Bronchial epithelial cell (primary cell): ENCODE results near the gene TEKT5. TPM values are rescaled to one million over a fixed set of nuclear protein-coding genes. Genes with fewer than 3 reads are reported as not detected.
"Not testable (repeated sequence)": the region's sequence is repeated elsewhere in the genome, so short reads cannot be mapped to it uniquely, and the experiment has no call there.

ENCODE experiments used
- DNase-seq: peaks from one replicate; pipeline ENCODE4 v3.0.0-alpha.2; 2010; ENCODE audit warnings: low read depth
- FAIRE-seq: peaks from 2 replicates; lab custom pipeline; 2011; peaks lifted over from hg19 to GRCh38; lab: Jason Lieb, UNC
- H3K27me3 ChIP-seq: 2 replicates; pipeline ENCODE4 v1.5.1; 2011; ENCODE audit warnings: low read length; ENCODE audit not compliant: control insufficient read depth, insufficient read depth
- H3K36me3 ChIP-seq: 2 replicates; pipeline ENCODE4 v1.5.1; 2011; ENCODE audit warnings: low read length; ENCODE audit not compliant: control insufficient read depth, insufficient read depth
- H3K4me3 ChIP-seq: 2 replicates; pipeline ENCODE4 v1.5.1; 2011; ENCODE audit warnings: mild to moderate bottlenecking, low read depth, low read length, control low read depth
- CTCF ChIP-seq: IDR thresholded peaks from 2 replicates; pipeline ENCODE4 v1.5.1; 2011; ENCODE audit warnings: mild to moderate bottlenecking, moderate library complexity, low read length, control low read depth, inconsistent platforms; ENCODE audit not compliant: insufficient read depth, severe bottlenecking
- total RNA-seq: library from RNA; depleted of rRNA; stranded (reverse); fragments of >200 nt; gene quantifications from 2 replicates; pipeline ENCODE4 v1.2.1, GENCODE V29; 2014

The TEKT5 gene
- total RNA-seq, 1 donor from 2014 or later = 0.53 TPM

DNA sequence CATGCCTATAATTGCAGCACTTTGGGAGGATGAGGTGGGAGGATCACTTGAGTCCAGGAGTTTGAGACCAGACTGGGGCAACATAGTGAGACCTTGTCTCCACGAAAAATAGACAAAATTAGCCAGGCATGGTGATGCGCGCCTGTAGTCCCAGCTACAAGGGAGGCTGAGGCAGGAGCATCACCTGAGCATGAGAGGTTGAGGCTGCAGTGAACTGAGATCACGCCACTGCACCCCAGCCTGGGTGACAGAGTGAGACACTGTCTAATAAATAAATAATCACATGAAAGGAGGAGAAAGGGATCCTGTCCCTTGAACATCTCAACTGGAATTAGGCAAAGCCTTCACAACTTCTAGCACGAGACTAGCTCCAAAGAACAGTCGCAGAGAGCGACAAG lies 53.2 kb downstream of the TEKT5 start:
- FAIRE-seq = no peak
- H3K36me3 ChIP-seq = no peaks in the 10 kb centered on the region
- no peak for TF ChIP-seq CTCF
- no peak overlapping the region for H3K4me3 ChIP-seq
- no peaks in the 10 kb centered on the region for H3K27me3 ChIP-seq
- no peak for DNase-seq

DNA sequence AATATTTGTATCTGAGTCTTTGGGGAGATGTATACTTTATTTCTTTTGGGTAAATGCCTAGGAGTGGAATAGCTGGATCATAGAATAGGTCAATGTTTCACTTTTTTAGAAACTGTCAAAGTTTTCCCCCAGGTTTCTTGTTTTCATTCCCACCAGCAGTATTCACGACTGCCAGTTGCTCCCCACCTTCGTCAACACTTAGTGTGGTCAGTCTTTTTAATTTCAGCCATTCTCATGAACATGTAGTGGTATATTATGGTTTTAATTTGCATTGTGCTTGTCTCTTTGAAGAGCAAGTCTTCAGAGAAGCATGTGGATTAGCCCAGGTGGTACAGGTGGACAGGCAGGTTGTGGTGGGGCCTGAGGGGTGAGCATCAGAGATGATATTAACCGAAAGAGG lies 53.8 kb downstream of the TEKT5 start:
- Histone ChIP-seq H3K36me3 (no peaks in the 10 kb centered on the region), H3K4me3 (no peak overlapping the region), H3K27me3 (no peaks in the 10 kb centered on the region)
- no peak for TF ChIP-seq CTCF
- no peak for FAIRE-seq
- DNase-seq = no peak

- Histone ChIP-seq H3K27me3 (no peaks in the 10 kb centered on the region), H3K36me3 (no peaks in the 10 kb centered on the region), H3K4me3 (no peak overlapping the region)
- FAIRE-seq (no peak), DNase-seq (no peak)
- no peak for TF ChIP-seq CTCF
These were observed 56.6 kb downstream of the TEKT5 start for GRCh38 chr16:10638101-10638500.

GRCh38 chr16:10637337-10638037 lies 57.2 kb downstream of the TEKT5 start:
- no peak overlapping the region for H3K4me3 ChIP-seq
- no peaks in the 10 kb centered on the region for H3K36me3 ChIP-seq
- DNase-seq = no peak
- no peak for TF ChIP-seq CTCF
- no peak for FAIRE-seq
- no peaks in the 10 kb centered on the region for H3K27me3 ChIP-seq

DNA sequence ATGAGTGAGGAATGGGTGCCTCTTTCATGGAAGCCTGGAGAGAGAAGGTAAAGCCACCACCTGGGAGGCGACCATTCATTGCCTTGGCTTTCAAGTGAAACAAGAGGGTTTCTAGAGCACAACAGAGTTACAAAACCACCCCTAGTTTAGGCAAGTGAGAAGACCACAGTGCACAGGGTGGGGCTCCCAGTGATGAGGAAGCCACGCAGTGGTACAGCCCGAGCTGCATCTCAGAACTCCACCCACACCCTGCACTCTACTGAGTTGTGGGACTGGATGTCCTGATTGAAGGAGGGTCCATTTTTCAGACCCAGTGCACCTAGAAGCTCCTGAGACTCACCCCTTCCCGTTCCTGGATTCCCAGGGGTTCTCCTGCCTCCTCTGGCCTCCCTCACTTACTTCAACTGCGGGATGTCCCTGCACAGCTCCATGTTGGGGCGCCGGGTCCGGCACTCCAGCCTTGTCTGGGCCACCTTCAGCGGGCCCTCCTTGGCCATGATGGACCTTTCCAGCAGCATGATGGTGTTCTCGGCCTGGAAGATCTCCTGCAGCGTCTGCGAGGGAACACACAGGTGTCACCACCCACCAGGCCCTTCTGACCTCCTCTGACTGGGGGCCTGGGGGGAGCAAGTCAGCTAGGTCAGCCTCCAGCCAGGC lies 59.2 kb downstream of the TEKT5 start:
- H3K27me3 ChIP-seq = no peaks in the 10 kb centered on the region
- FAIRE-seq (no peak), DNase-seq (no peak)
- no peak overlapping the region for H3K4me3 ChIP-seq
- no peak for TF ChIP-seq CTCF
- H3K36me3 ChIP-seq = no peaks in the 10 kb centered on the region

- DNase-seq, H3K27me3 ChIP-seq, FAIRE-seq, H3K4me3 ChIP-seq, H3K36me3 ChIP-seq: not testable (repeated sequence)
These were observed 61.3 kb downstream of the TEKT5 start for GRCh38 chr16:10633429-10633828.
